GM19043 (cell line): ENCODE measurements around the gene HMGXB3.
"Not testable (repeated sequence)": the region's sequence is repeated elsewhere in the genome, so short reads cannot be mapped to it uniquely, and the experiment has no call there.

ENCODE experiments used
- ATAC-seq: cut with Tn5 transposase; IDR thresholded peaks from one replicate; pipeline ENCODE4 v1.9.1; 2021; ENCODE audit warnings: low read depth; ENCODE audit not compliant: unreplicated experiment

The HMGXB3 gene

GRCh38 chr5:150021491-150022157 is 21.1 kb downstream of the HMGXB3 start:
- ATAC-seq, result no peak

- ATAC-seq, result no peak
Observed at GRCh38 chr5:150022158-150022531, 21.6 kb downstream of the HMGXB3 start.

GRCh38 chr5:150022681-150023080 is 22.1 kb downstream of the HMGXB3 start:
- no peak for ATAC-seq

- no peak for ATAC-seq
Observed at GRCh38 chr5:150023136-150023535, 22.6 kb downstream of the HMGXB3 start.

GRCh38 chr5:150024346-150024984 is 23.9 kb downstream of the HMGXB3 start:
- no peak for ATAC-seq

- no peak for ATAC-seq
Observed at GRCh38 chr5:150026682-150027172, 26.2 kb downstream of the HMGXB3 start.

GRCh38 chr5:150028047-150028446 is 27.5 kb downstream of the HMGXB3 start:
- ATAC-seq, result not testable (repeated sequence)

GRCh38 chr5:150033334-150033733 is 32.8 kb downstream of the HMGXB3 start:
- ATAC-seq, result no peak

GRCh38 chr5:150034662-150035061 is 34.1 kb downstream of the HMGXB3 start:
- no peak for ATAC-seq

- peak; percentile 95 for ATAC-seq
Observed at GRCh38 chr5:150035139-150035895, 34.8 kb downstream of the HMGXB3 start.

GRCh38 chr5:150036513-150036912 is 36.0 kb downstream of the HMGXB3 start:
- no peak for ATAC-seq

- no peak for ATAC-seq
Observed at GRCh38 chr5:150038547-150038946, 38.0 kb downstream of the HMGXB3 start.

GRCh38 chr5:150042459-150042858 is 41.9 kb downstream of the HMGXB3 start:
- no peak for ATAC-seq

- ATAC-seq, result no peak
Observed at GRCh38 chr5:150043657-150044328, 43.3 kb downstream of the HMGXB3 start.

- ATAC-seq, result no peak
Observed at GRCh38 chr5:150044329-150044681, 43.8 kb downstream of the HMGXB3 start.

GRCh38 chr5:150044712-150045111 is 44.2 kb downstream of the HMGXB3 start:
- no peak for ATAC-seq

GRCh38 chr5:150045549-150045948 is 45.0 kb downstream of the HMGXB3 start:
- no peak for ATAC-seq

- no peak for ATAC-seq
Observed at GRCh38 chr5:150046031-150046430, 45.5 kb downstream of the HMGXB3 start.

GRCh38 chr5:150050172-150050811 is 49.8 kb downstream of the HMGXB3 start:
- not testable (repeated sequence) for ATAC-seq

- no peak for ATAC-seq
Observed at GRCh38 chr5:150051657-150052195, 51.2 kb downstream of the HMGXB3 start.
